ENCODE results near the gene COP1.

GRCh38 chr1:175904808-175905207 is 302.3 kb downstream of the COP1 start:
- TF ChIP-seq CTCF (IDR thresholded peaks at IDR 0.05) (no peak), POLR2A (IDR thresholded peaks at IDR 0.05; ENCODE audit: low read depth) (no peak)
